OCI-LY1 (cell line): ENCODE results near the gene BMPR2.
"Not testable (repeated sequence)": the region's sequence is repeated elsewhere in the genome, so short reads cannot be mapped to it uniquely, and the experiment has no call there.

ENCODE experiments used
- CTCF ChIP-seq: fragments of 200-600 bp; sonication (generic), shearing (Covaris generic); IDR thresholded peaks from 2 replicates; pipeline ENCODE4 v1.5.1; 2017; ENCODE audit warnings: mild to moderate bottlenecking, antibody characterized with exemption, low read length, moderate library complexity, mixed read lengths
- EZH2 ChIP-seq: fragments of 200-600 bp; sonication (generic), shearing (Covaris generic); IDR thresholded peaks from 2 replicates; pipeline ENCODE4 v1.8.0; 2017; ENCODE audit warnings: borderline replicate concordance, mixed run types, mild to moderate bottlenecking, antibody characterized with exemption, low read length, moderate library complexity, mixed read lengths

- TF ChIP-seq CTCF, EZH2: not testable (repeated sequence)
Observed at GRCh38 chr2:202440117-202440516, 64.0 kb downstream of the BMPR2 start.
